CD14-positive monocyte (primary cell): ENCODE results near the gene GRIFIN. TPM values are rescaled to one million over a fixed set of nuclear protein-coding genes. Genes with fewer than 3 reads are reported as not detected.

Experiments used
- DNase-seq, 3 donors: peaks; one replicate each; pipeline ENCODE4 v3.0.0-alpha.2; 2011 to 2022
- H2AFZ ChIP-seq: 2 replicates; pipeline ENCODE4 v1.6.0; 2012; ENCODE audit warnings: mild to moderate bottlenecking, low read depth, low read length, inconsistent platforms; ENCODE audit not compliant: insufficient read depth, poor library complexity, severe bottlenecking
- H3K27ac ChIP-seq, 2 donors: 1 replicate in 1 of 2; 2 replicates in 1 of 2; pipeline ENCODE4 v1.5.1; 2012 to 2013; ENCODE audit warnings: low read length in 2 of 2, control low read depth in 1 of 2, inconsistent platforms in 1 of 2, low read depth in 1 of 2, mild to moderate bottlenecking in 1 of 2
- H3K27me3 ChIP-seq, 2 donors: one replicate each; pipeline versions ENCODE4 v1.6.0 to v1.6.1; 2011 to 2013; ENCODE audit warnings: low read length in 2 of 2; ENCODE audit not compliant: control insufficient read depth in 2 of 2, insufficient read depth in 2 of 2
- H3K36me3 ChIP-seq, 2 donors: replicated peaks in 1 of 2; 1 replicate in 1 of 2; 2 replicates in 1 of 2; pipeline versions ENCODE4 v1.5.1 to v1.6.1; 2012 to 2013; ENCODE audit warnings: low read length in 2 of 2, control low read depth in 1 of 2, inconsistent platforms in 1 of 2, mild to moderate bottlenecking in 1 of 2; ENCODE audit not compliant: insufficient read depth in 2 of 2, control insufficient read depth in 1 of 2
- H3K4me1 ChIP-seq, 2 donors: 1 replicate in 1 of 2; 2 replicates in 1 of 2; pipeline versions ENCODE4 v1.5.1 to v1.6.1; 2012 to 2013; ENCODE audit warnings: low read length in 2 of 2, control low read depth in 1 of 2, inconsistent platforms in 1 of 2, mild to moderate bottlenecking in 1 of 2, moderate library complexity in 1 of 2; ENCODE audit not compliant: insufficient read depth in 2 of 2, control insufficient read depth in 1 of 2
- H3K4me2 ChIP-seq: replicated peaks from 2 replicates; pipeline ENCODE3; 2012; ENCODE audit warnings: low read length, moderate library complexity, mild to moderate bottlenecking; ENCODE audit not compliant: poor library complexity, severe bottlenecking; ENCODE audit errors: extremely low read depth
- H3K4me3 ChIP-seq, 3 experiments: fragments of 200-600 bp in 1 of 3; sonication (generic) in 1 of 3; replicated peaks in 1 of 3; 1 replicate in 2 of 3; 2 replicates in 1 of 3; pipeline ENCODE4 v1.5.1; 2011 to 2013; ENCODE audit warnings: low read length in 3 of 3, mild to moderate bottlenecking in 3 of 3, control low read depth in 2 of 3, low read depth in 2 of 3, inconsistent platforms in 1 of 3, moderate library complexity in 1 of 3
- H3K79me2 ChIP-seq: 2 replicates; pipeline ENCODE4 v1.6.0; 2012; ENCODE audit warnings: mild to moderate bottlenecking, control low read depth, inconsistent platforms, low read length, moderate library complexity; ENCODE audit not compliant: insufficient read depth
- H3K9ac ChIP-seq: 2 replicates; pipeline ENCODE4 v1.6.0; 2017; ENCODE audit warnings: low read length, mild to moderate bottlenecking; ENCODE audit not compliant: insufficient read depth, poor library complexity, severe bottlenecking
- H3K9me3 ChIP-seq, 2 donors: replicated peaks in 1 of 2; 1 replicate in 1 of 2; 2 replicates in 1 of 2; pipeline versions ENCODE4 v1.5.1 to v1.6.1; 2012 to 2013; ENCODE audit warnings: low read length in 2 of 2, control low read depth in 1 of 2; ENCODE audit not compliant: control insufficient read depth in 1 of 2, insufficient read depth in 1 of 2
- H4K20me1 ChIP-seq: 2 replicates; pipeline ENCODE4 v1.6.0; 2012; ENCODE audit warnings: mild to moderate bottlenecking, low read length, control low read depth, moderate library complexity; ENCODE audit not compliant: insufficient read depth
- H3K27ac Mint-ChIP-seq, 7 donors: one replicate each; pipeline ENCODE4 v1.8.0; 2020; ENCODE audit warnings: mild to moderate bottlenecking in 7 of 7, mixed read lengths in 7 of 7, moderate library complexity in 6 of 7, inconsistent platforms in 2 of 7
- H3K27me3 Mint-ChIP-seq, 3 donors: one replicate each; pipeline ENCODE4 v1.8.0; 2021 to 2022; ENCODE audit warnings: low read depth in 3 of 3, mild to moderate bottlenecking in 3 of 3, mixed read lengths in 3 of 3, moderate library complexity in 3 of 3, inconsistent platforms in 1 of 3
- H3K36me3 Mint-ChIP-seq, 2 donors: one replicate each; pipeline ENCODE4 v1.8.0; 2020; ENCODE audit warnings: mixed read lengths in 2 of 2, inconsistent platforms in 1 of 2, mild to moderate bottlenecking in 1 of 2
- H3K4me1 Mint-ChIP-seq: one replicate; pipeline ENCODE4 v1.8.0; 2020; ENCODE audit warnings: mild to moderate bottlenecking, mixed read lengths
- H3K4me3 Mint-ChIP-seq, 2 donors: one replicate each; pipeline ENCODE4 v1.8.0; 2020; ENCODE audit warnings: mild to moderate bottlenecking in 2 of 2, mixed read lengths in 2 of 2, moderate library complexity in 1 of 2
- H3K9me3 Mint-ChIP-seq, 7 donors: one replicate each; pipeline ENCODE4 v1.8.0; 2020 to 2022; ENCODE audit warnings: mixed read lengths in 7 of 7, mild to moderate bottlenecking in 6 of 7, moderate library complexity in 6 of 7, inconsistent platforms in 2 of 7
- WGBS: methylation state at CpG from one replicate; pipeline ENCODE4 v1.1.5; 2013; ENCODE audit warnings: missing lambda C conversion rate; ENCODE audit not compliant: insufficient coverage; 5-methylcytosine and 5-hydroxymethylcytosine counted together
- intact Hi-C, 2 donors: fragments of 100-400 bp; cut with micrococcal nuclease; formaldehyde crosslinking; loops; one replicate each; pipeline versions ENCODE4 v1.15.0 to v1.15.1; 2023
- polyA plus RNA-seq, 3 donors: library from polyadenylated mRNA; depleted of rRNA in 1 of 3; unstranded in 2 of 3; stranded (reverse) in 1 of 3; fragments of 300-500 nt in 2 of 3; fragments of >200 nt in 1 of 3; fragmentation: Illumina TruSeq in 2 of 3; gene quantifications; 1 replicate in 2 of 3; 2 replicates in 1 of 3; pipeline ENCODE4 v1.2.3, GENCODE V29; 2012 to 2021
- TF ChIP-seq, protein P1 (sequence below): fragments of 200-600 bp; IDR thresholded peaks from one replicate; pipeline ENCODE4 v1.8.0; 2022; ENCODE audit warnings: antibody characterized with exemption, mild to moderate bottlenecking

GRIFIN gene
- polyA plus RNA-seq, 3 donors: not detected

DNA sequence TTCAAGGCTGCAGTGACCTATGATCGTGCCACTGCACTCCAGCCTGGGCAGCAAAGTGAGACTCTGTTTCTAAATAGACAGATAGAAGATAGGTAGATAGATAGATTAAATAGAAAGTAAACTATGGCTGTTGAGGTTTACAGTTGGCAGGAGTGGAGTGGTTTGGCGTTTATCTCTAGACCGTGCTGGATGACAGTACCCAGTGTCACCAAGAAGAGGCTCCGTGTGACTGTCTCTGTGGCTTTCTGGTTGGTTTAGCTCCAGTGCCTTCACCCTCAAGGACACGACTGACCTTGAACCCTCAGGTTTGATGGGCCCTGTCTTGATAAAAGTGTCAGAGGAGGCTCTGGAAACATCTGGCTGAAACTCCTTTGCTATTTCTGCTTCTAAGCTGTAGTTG lies 41.1 kb downstream of the GRIFIN start:
- no peak overlapping the region for H2AFZ ChIP-seq
- H3K36me3 ChIP-seq: peaks cover 25 to 53% of the 10 kb centered on the region in 2 donors
- H3K27ac ChIP-seq: no peak overlapping the region
- no peak for DNase-seq
- H3K9me3 ChIP-seq: peaks cover 11 to 13% of the 10 kb centered on the region in 2 donors
- peaks cover 26% of the 10 kb centered on the region for H3K79me2 ChIP-seq
- H3K4me3 ChIP-seq: no peak overlapping the region
- no peaks in the 10 kb centered on the region for H3K4me1 ChIP-seq
- H3K27ac Mint-ChIP-seq: peak overlapping the region in 1 of 7 donors; percentile 41
- H3K27me3 Mint-ChIP-seq: peaks cover 0 to 3% (median 0%) of the 10 kb centered on the region in 3 donors
- no peaks in the 10 kb centered on the region for H3K27me3 ChIP-seq
- H4K20me1 ChIP-seq: no peaks in the 10 kb centered on the region
- no peak overlapping the region for H3K4me2 ChIP-seq
- peaks cover 57 to 79% of the 10 kb centered on the region in 2 donors for H3K36me3 Mint-ChIP-seq
- no peak overlapping the region for H3K9ac ChIP-seq
- TF ChIP-seq, protein P1, sequence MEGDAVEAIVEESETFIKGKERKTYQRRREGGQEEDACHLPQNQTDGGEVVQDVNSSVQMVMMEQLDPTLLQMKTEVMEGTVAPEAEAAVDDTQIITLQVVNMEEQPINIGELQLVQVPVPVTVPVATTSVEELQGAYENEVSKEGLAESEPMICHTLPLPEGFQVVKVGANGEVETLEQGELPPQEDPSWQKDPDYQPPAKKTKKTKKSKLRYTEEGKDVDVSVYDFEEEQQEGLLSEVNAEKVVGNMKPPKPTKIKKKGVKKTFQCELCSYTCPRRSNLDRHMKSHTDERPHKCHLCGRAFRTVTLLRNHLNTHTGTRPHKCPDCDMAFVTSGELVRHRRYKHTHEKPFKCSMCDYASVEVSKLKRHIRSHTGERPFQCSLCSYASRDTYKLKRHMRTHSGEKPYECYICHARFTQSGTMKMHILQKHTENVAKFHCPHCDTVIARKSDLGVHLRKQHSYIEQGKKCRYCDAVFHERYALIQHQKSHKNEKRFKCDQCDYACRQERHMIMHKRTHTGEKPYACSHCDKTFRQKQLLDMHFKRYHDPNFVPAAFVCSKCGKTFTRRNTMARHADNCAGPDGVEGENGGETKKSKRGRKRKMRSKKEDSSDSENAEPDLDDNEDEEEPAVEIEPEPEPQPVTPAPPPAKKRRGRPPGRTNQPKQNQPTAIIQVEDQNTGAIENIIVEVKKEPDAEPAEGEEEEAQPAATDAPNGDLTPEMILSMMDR: no peak
- H3K9me3 Mint-ChIP-seq: peaks cover 6 to 14% (median 13%) of the 10 kb centered on the region in 7 donors
- WGBS: 100% methylated on average over 5 of the region's 5 CpGs
- H3K4me1 Mint-ChIP-seq: peaks cover 1% of the 10 kb centered on the region
- intact Hi-C loops: no loop called here
- no peak overlapping the region for H3K4me3 Mint-ChIP-seq

DNA sequence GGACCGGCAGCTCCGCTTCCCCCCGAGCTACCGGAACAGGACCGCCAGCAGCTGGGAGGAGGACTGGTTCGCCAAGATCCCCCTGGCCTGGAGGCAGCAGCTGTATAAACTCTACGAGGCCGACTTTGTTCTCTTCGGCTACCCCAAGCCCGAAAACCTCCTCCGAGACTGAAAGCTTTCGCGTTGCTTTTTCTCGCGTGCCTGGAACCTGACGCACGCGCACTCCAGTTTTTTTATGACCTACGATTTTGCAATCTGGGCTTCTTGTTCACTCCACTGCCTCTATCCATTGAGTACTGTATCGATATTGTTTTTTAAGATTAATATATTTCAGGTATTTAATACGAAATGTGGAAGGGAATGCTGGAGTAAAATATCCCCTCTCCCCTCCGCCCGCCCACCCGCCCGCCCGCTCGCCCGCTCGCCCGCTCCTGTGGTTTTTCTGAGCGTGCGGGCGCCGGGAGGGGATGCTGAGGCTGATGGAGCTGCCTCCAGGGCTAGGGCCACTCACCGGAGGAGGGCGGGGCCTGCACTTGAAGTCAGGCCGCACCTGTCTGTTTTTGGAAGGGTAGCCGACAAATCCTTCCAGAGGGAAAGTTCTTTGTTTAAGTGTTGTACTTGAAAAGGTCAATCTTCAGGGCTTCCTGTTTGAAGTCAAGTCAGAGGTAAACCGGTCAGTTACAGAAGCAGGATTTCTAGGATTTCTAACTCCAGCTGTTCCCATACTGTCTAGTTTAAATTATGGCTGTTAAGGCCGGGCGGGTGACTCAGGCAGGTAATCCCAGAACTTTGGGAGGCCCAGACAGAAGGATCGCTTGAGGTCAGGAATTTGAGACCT lies 42.3 kb downstream of the GRIFIN start:
- no peak overlapping the region for H3K4me3 Mint-ChIP-seq
- no peak overlapping the region for H3K4me2 ChIP-seq
- DNase-seq: no peak
- intact Hi-C loops: no loop called here
- TF ChIP-seq, protein P1: no peak
- peaks cover 6 to 16% (median 13%) of the 10 kb centered on the region in 7 donors for H3K9me3 Mint-ChIP-seq
- WGBS: 91% methylated on average over 19 of the region's 42 CpGs
- no peak overlapping the region for H2AFZ ChIP-seq
- no peak overlapping the region for H3K27ac Mint-ChIP-seq
- H3K9ac ChIP-seq: no peak overlapping the region
- no peaks in the 10 kb centered on the region for H3K27me3 ChIP-seq
- H3K9me3 ChIP-seq: peaks cover 11 to 13% of the 10 kb centered on the region in 2 donors
- H3K4me3 ChIP-seq: no peak overlapping the region
- H3K36me3 ChIP-seq: peaks cover 25 to 53% of the 10 kb centered on the region in 2 donors
- H3K79me2 ChIP-seq: peaks cover 35% of the 10 kb centered on the region
- peaks cover 0 to 4% of the 10 kb centered on the region in 2 donors for H3K4me1 ChIP-seq
- H3K36me3 Mint-ChIP-seq: peaks cover 53 to 72% of the 10 kb centered on the region in 2 donors
- no peaks in the 10 kb centered on the region for H4K20me1 ChIP-seq
- no peak overlapping the region for H3K27ac ChIP-seq
- H3K4me1 Mint-ChIP-seq: peaks cover 8% of the 10 kb centered on the region
- H3K27me3 Mint-ChIP-seq: peaks cover 0 to 3% (median 0%) of the 10 kb centered on the region in 3 donors
